HG03457 (cell line): ENCODE measurements around the gene STIM2.
"Not testable (repeated sequence)": the region's sequence is repeated elsewhere in the genome, so short reads cannot be mapped to it uniquely, and the experiment has no call there.

Experiments used
- ATAC-seq: cut with Tn5 transposase; IDR thresholded peaks from one replicate; pipeline ENCODE4 v1.9.1; 2021; ENCODE audit warnings: moderate number of reproducible peaks; ENCODE audit not compliant: unreplicated experiment

STIM2 gene

DNA sequence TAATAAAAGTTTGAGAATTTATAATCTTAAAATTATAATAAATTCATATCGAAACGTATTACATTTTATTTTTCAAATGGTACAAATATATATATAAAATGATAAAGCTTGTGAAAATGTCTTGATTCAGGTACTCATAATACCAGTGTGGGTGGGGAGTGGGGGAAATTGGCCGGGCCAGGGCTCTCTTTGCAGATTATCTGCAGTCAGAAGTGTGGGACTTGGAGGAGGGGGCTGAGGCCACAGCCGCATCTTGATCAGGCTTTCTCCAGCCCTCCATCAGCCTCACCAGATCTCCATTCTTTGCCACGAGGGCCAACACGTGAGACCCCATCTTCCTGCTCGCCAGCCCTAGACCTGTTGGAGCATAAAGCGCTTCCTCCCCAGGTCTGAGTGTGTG is 86.7 kb downstream of the STIM2 start:
- ATAC-seq = no peak

- no peak for ATAC-seq
Observed at GRCh38 chr4:26950446-26950845, 89.8 kb downstream of the STIM2 start.

GRCh38 chr4:26952891-26953290 is 92.2 kb downstream of the STIM2 start:
- no peak for ATAC-seq

DNA sequence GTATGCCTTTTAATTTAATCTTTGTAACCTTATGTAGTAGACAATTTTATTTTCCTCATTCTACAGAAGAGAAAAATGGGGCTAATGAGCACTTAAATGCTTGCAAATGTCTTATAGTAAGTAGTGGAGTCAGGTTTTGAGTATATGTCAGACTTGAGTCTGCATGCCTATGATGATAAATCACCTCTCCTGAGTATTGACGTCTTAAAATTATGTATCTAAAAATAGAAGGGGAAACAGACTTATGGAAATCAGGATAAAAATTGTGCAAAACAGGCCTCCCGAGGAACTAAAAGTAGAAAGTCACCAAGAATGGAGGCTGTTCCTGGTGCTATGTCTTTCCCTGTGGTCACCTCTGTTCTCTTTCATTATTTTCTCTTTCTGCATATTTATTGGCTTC is 92.7 kb downstream of the STIM2 start:
- ATAC-seq = no peak

- ATAC-seq = no peak
Observed at GRCh38 chr4:26953770-26954423, 93.3 kb downstream of the STIM2 start.

DNA sequence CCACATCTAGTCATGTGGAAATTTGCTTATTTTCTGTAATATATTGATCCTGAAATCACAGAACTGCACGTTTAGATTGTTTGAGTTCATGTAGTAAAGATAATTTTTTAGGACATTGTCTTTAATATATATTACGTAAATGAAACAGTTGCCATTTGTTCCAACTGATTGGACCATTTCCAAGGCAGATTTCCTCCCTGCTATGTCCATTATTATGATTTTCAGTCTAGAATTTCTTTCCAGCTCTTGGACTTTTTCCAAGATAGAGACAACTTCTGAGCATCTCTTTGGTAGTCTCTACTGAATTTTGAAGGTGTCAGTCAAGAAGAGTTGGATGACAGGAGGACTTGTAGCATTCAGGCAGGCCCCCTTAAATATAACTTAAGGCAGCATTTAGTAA is 94.6 kb downstream of the STIM2 start:
- ATAC-seq = no peak

- ATAC-seq = no peak
Observed at GRCh38 chr4:26958925-26959653, 98.4 kb downstream of the STIM2 start.

DNA sequence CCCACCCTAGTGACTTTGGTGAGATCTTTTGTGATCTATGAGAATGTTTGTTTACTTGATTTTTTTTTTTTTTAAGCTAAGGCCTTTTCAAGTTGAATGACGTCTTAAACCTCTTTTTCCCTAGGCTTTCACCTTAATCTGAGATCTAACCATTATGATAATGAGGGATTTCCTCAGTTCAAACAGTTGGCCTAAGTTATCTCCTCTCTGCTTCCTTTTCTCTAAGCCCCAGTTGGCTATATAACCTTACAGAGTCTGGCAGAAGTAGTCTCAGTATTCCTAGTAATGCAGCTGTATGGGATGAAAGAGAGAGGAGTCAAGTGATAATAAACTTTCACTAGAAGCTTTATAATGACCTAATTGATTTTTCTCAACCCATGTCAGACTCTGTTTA is 99.0 kb downstream of the STIM2 start:
- ATAC-seq = no peak

GRCh38 chr4:26962720-26963119 is 102.1 kb downstream of the STIM2 start:
- ATAC-seq = no peak

DNA sequence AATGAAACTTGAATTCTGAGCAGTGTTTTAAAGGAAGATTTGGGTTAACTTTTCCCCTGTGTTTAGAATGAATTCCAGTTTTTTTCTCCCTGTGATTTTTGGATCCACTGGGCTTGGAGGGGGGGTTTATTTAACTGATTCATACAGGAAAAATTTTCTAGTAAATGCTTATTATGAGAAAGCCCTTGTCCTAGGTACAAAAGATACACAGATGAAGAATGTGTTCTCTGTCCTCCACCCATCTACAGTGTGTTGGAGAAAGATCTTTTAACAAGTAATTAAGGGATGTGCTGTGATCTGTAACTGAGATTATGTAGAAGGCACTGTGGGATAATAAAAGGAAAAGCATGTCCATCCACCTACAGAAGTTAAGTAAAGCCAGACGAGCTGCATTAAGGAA is 103.9 kb downstream of the STIM2 start:
- ATAC-seq = no peak

DNA sequence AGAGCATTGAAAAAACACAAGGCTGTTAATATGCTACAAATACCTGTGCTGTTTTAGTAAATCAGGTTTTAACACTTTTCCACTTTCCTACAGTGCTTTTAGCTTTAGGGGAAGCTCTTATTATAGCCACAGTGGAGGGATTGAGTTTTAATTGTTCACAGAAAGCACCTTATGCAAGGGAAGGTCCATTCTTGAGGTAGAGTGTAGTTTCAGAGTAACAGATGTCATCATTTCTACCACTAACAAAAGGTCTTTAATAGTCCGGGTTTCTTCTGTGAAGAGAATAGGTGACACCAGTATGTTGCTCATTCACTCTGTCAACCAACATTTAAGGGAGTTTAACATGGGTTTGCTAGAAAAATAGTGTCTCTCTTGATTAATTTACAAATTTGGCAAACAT is 104.4 kb downstream of the STIM2 start:
- ATAC-seq = no peak

DNA sequence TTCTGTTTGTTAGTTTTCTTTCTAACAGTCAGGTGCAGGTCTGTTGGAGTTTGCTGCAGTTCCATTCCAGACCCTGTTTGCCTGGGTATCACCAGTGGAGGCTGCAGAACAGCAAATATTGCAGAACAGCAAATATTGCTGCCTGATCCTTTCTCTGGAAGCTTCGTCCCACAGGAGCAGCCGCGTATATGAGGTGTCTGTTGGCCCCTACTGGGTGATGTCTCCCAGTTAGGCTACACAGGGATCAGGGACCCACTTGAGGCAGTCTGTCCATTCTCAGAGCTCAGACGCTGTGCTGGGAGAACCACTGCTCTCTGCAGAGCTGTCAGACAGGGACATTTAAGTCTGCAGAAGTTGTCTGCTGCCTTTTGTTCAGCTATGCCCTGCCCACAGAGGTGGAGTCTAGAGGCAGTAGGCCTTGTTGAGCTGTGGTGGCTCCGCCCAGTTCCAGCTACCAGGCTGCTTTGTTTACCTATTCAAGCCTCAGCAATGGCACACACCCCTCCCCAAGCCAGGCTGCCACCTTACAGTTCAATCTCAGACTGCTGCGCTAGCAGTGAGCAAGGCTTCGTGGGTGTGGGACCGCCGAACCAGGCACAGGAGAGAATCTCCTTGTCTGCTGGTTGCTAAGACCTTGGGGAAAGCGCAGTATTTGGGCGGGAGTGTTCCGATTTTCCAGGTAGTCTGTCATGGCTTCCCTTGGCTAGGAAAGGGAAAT is 115.0 kb downstream of the STIM2 start:
- not testable (repeated sequence) for ATAC-seq

- ATAC-seq = no peak
Observed at GRCh38 chr4:26978387-26979053, 117.9 kb downstream of the STIM2 start.

DNA sequence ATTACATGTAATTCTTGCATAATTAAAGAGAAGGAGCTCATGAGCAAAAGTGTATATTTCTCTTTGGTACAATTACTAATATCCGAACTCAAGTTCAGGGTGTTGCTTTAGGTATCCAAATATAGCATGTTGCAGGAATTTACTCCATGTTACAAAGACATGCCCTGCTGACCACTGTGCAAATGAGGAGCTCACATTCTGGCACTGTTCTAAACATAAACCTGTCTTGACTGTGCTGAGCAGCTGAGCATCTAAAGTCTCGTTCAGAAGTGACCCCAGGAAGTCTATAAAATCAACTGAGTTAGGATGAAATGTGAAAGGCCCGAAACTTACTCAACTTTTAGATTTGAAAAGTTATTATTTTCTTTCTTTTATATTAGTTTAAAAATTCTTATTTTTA is 124.3 kb downstream of the STIM2 start:
- no peak for ATAC-seq

GRCh38 chr4:26985873-26986272 is 125.2 kb downstream of the STIM2 start:
- peak; percentile 75 for ATAC-seq

GRCh38 chr4:26987191-26987590 is 126.5 kb downstream of the STIM2 start:
- ATAC-seq = no peak

DNA sequence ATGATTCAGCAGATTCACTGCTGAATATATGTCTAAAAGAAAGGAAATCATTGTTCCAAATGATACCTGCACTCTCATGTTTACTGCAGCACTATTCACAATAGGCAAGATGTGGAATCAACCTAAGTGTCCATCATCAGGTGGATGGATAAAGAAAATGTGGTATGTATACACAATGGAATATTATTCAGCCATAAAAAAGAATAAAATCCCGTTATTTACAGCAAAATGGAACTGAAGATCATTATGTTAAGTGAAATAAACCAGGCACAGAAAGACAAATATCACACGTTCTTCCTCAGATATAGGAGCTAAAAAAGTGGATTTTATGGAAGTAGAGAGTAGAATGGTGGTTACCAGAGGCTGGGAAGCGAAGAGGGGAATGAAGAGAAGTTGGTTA is 130.4 kb downstream of the STIM2 start:
- no peak for ATAC-seq

DNA sequence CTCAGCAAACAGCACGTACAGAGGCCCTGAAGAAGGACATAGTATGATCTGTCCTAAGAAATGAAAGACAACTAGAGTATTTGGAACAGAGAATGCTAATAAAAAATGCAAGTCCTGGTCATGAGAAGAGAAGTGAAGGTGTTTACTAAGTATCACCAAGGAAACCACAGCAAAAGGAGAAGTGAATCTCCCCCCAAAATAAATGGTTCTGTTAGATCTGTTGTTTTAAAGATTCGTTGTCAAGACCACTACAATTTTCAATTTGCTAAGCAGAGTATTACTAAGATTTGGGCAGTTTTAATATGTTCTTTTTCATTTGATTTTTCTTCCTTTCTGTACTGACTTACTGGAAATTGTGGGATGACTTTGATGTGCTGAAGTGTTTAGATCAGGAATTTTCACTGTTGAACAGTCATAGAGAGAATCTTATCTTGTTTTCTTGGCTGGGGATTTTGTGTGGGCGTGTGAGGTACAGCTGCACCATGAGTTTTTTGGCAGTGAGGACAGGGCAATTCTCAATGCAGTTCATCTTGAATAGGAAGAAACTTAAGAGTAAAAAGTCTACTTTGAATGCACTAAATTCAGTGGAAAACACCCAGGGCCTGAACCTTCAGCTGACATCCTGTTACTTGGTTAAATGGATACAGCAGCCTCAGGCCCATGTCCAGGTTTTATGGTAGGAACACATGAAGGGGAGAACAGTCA is 132.2 kb downstream of the STIM2 start:
- ATAC-seq = peak; percentile 91

- ATAC-seq = no peak
Observed at GRCh38 chr4:26993539-26993938, 132.9 kb downstream of the STIM2 start.

- no peak for ATAC-seq
Observed at GRCh38 chr4:26993967-26994366, 133.3 kb downstream of the STIM2 start.

- no peak for ATAC-seq
Observed at GRCh38 chr4:26995316-26995715, 134.7 kb downstream of the STIM2 start.
